ENCODE measurements around the gene UBTF. TPM values are rescaled to one million over a fixed set of nuclear protein-coding genes. Genes with fewer than 3 reads are reported as not detected.
A peak's percentile ranks its signal among the peaks of the same experiment; 100 is the strongest.
"Not testable (repeated sequence)": the region's sequence is repeated elsewhere in the genome, so short reads cannot be mapped to it uniquely, and the experiment has no call there.

UBTF gene
- total and polyA plus RNA-seq, 4 experiments from 2014 or later = 12.2 to 264 (median 157) TPM

DNA sequence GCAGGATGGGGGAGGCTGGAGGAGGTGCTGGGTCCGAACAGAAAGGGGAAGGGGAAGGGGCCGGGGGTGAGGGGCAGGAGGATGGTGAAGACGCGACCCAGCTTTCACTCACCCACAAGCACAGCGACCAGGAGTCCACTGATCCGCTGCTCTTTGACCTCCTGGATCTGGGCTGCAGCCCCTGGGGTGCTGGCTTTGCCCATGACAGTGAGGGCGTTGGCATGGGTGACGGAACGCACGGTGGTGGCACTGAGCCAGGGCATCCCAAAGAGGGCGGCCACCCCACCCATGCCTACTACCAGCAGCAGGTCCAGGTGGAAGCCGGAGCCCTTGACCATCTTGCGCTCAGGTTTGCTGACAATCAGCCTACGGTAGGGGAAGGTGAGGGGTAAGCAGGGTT lies 33.5 kb upstream of the UBTF start:
- intact Hi-C loops (cut with micrococcal nuclease) = no loop called here
- Mint-ChIP-seq H3K36me3 (no peaks in the 10 kb centered on the region), H3K27ac (no peak overlapping the region), H3K9me3 (no peaks in the 10 kb centered on the region), H3K4me1 (peaks cover 5 to 21% (median 6%) of the 10 kb centered on the region in 4 donors), H3K4me3 (no peak overlapping the region), H3K27me3 (peaks cover 0 to 2% of the 10 kb centered on the region in 2 donors)
- H3K4me1 ChIP-seq (ENCODE audit: insufficient read depth, low read length) = peaks cover 14% of the 10 kb centered on the region
- DNase-seq = no peak
- ChIA-PET CTCF (ENCODE audit: partially characterized antibody) (interaction anchor here (0.7 to 1.5 kb wide), 2 partner anchors 43 to 339 kb away, joined by 3 read pairs; no protein-coding TSS in a partner anchor), POLR2A (ENCODE audit: partially characterized antibody) (interaction anchor here (0.6 kb wide), 1 partner anchor 1141 kb away, joined by 3 read pairs; no protein-coding TSS in a partner anchor)
- H3K36me3 ChIP-seq (ENCODE audit: insufficient read depth, low read length) = no peaks in the 10 kb centered on the region
- H3K9me3 ChIP-seq (ENCODE audit: control insufficient read depth in 1 of 2, low read length in 2 of 2) = no peaks in the 10 kb centered on the region
- no peak overlapping the region for H3K4me3 ChIP-seq (ENCODE audit: low read length in 2 of 2)
- H3K27me3 ChIP-seq (ENCODE audit: insufficient read depth, low read length) = no peaks in the 10 kb centered on the region
- no peak overlapping the region for H3K27ac ChIP-seq (ENCODE audit: low read depth, low read length)

DNA sequence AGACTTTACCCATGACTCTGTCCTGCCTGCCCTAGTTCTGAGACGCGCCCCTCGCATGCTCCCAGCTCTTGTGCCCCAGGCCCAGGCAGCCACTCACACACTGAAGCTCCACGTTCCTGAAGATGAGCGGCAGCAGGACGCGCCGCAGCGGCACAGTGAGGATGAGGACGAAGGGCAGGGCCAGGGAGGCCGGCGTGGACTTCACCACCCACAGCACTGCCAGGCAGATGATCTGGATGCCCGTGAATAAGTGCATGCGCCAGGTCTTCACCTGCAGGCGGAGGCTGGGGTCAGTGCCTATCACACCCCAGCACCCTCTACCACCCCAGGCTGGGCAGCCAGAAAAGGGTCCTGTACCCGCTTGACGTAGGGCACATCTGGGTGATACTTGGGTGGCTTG lies 31.6 kb upstream of the UBTF start:
- H3K4me1 ChIP-seq (ENCODE audit: insufficient read depth, low read length) = peaks cover 33% of the 10 kb centered on the region
- ChIA-PET POLR2A (ENCODE audit: partially characterized antibody) (no interaction called here), CTCF (ENCODE audit: partially characterized antibody) (no interaction called here)
- H3K9me3 Mint-ChIP-seq = no peaks in the 10 kb centered on the region
- H3K27me3 Mint-ChIP-seq = peaks cover 0 to 2% of the 10 kb centered on the region in 2 donors
- no peaks in the 10 kb centered on the region for H3K27me3 ChIP-seq (ENCODE audit: insufficient read depth, low read length)
- H3K27ac ChIP-seq (ENCODE audit: low read depth, low read length) = no peak overlapping the region
- H3K36me3 ChIP-seq (ENCODE audit: insufficient read depth, low read length) = no peaks in the 10 kb centered on the region
- peak overlapping the region in 2 of 7 donors; percentile 10 to 75 for H3K27ac Mint-ChIP-seq
- peaks cover 8 to 40% (median 19%) of the 10 kb centered on the region in 4 donors for H3K4me1 Mint-ChIP-seq
- intact Hi-C loops (cut with micrococcal nuclease) = no loop called here
- H3K36me3 Mint-ChIP-seq = no peaks in the 10 kb centered on the region
- DNase-seq = no peak
- H3K4me3 Mint-ChIP-seq = no peak overlapping the region
- H3K9me3 ChIP-seq (ENCODE audit: control insufficient read depth in 1 of 2, low read length in 2 of 2) = no peaks in the 10 kb centered on the region
- H3K4me3 ChIP-seq (ENCODE audit: low read length in 2 of 2) = no peak overlapping the region

DNA sequence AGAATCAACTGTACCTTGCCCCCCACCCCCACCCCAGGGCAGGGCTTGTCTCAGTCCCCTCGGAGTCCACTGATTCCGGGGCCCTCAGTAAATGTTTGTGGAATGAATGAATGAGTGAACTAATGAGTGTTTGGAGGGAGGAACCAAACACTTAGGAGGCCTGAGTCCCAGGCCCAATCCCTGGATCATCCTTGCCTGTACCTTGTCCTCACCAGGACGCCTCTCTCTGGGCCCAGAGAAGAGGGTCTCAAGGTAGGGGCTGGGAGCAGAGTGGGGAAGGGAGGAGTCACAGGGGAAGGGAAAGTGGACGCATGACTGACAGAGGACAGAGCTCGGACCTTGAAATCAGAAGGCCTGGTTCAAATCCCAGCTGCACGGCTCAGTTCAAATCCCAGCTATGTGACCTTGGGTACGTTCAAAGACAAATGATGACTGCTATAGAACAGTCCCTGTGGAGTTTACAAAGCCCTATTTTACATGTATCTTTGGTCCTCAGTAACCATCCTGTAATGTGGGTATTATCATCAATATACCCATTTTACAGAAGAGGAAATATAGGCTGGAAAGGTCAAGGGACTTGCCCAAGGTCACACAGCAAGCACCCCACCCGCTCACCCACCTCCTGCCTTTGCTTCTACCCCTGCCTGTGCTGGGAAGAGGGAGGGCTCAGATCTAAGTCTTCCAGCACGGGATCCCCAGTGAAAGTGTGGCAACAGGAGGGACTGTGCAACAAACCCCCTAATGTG lies 30.2 kb upstream of the UBTF start:
- H3K4me3 Mint-ChIP-seq = no peak overlapping the region
- intact Hi-C loops (cut with micrococcal nuclease) = no loop called here
- H3K36me3 Mint-ChIP-seq = no peaks in the 10 kb centered on the region
- H3K9me3 ChIP-seq (ENCODE audit: control insufficient read depth in 1 of 2, low read length in 2 of 2) = no peaks in the 10 kb centered on the region
- DNase-seq = no peak
- H3K4me3 ChIP-seq (ENCODE audit: low read length in 2 of 2) = no peak overlapping the region
- no peak overlapping the region for H3K27ac Mint-ChIP-seq
- H3K4me1 Mint-ChIP-seq = peaks cover 14 to 49% (median 26%) of the 10 kb centered on the region in 4 donors
- H3K4me1 ChIP-seq (ENCODE audit: insufficient read depth, low read length) = peaks cover 41% of the 10 kb centered on the region
- H3K9me3 Mint-ChIP-seq = no peaks in the 10 kb centered on the region
- H3K36me3 ChIP-seq (ENCODE audit: insufficient read depth, low read length) = no peaks in the 10 kb centered on the region
- ChIA-PET CTCF (ENCODE audit: partially characterized antibody) (no interaction called here), POLR2A (ENCODE audit: partially characterized antibody) (no interaction called here)
- H3K27me3 Mint-ChIP-seq = no peaks in the 10 kb centered on the region
- H3K27ac ChIP-seq (ENCODE audit: low read depth, low read length) = no peak overlapping the region
- no peaks in the 10 kb centered on the region for H3K27me3 ChIP-seq (ENCODE audit: insufficient read depth, low read length)

DNA sequence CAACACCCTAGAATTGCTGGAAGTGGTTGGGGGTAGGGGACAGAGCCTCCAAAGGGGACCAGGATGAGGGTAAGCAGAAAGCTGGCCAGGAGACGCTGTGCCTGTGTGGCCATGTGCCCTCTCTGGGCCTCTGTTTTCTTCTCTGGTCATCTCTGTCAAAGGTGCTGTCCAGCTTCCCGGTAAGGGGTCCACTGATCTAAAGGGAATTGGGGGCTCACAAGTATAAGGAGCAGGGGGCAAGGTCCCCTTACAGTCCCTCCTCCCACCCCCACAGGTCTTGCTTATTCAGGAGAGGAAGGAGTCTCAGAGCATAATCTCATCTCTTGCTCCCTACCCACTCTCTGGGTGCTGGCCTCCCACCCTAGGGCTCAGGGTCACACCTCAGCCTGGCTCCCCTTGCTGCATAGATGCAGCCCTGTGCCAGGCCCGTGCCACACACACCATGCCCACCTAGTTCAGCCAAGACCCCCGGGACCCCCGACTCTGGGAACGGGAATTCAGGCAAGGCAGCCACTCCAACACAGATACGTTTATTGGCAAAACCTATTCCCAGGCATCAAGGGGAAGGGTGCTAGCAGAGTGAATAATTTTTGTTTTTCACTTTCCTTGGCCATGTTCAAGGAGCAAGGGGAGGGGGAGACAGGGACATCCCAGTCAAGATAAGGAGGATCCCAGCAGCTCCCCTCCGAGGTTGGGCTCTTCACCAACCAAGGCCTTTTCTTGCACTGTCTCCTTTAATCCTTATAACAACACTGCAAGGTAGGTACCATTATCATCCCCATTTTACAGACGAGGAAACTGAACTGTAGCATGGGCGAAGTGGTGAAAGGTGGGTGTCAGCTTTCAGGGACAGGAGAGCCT lies 28.6 kb upstream of the UBTF start:
- POLR2A ChIA-PET (ENCODE audit: partially characterized antibody) = interaction anchor here (1.1 kb wide), 1 partner anchor 79 kb away, joined by 3 read pairs; no protein-coding TSS in a partner anchor
- Mint-ChIP-seq H3K4me3 (peak overlapping the region in 2 of 8 donors; percentile 8 to 47), H3K36me3 (no peaks in the 10 kb centered on the region), H3K9me3 (no peaks in the 10 kb centered on the region), H3K27me3 (no peaks in the 10 kb centered on the region), H3K4me1 (peaks cover 14 to 49% (median 26%) of the 10 kb centered on the region in 4 donors), H3K27ac (peak overlapping the region in 2 of 7 donors; percentile 46 to 66)
- Histone ChIP-seq H3K4me1 (ENCODE audit: insufficient read depth, low read length) (peaks cover 41% of the 10 kb centered on the region), H3K9me3 (ENCODE audit: control insufficient read depth in 1 of 2, low read length in 2 of 2) (no peaks in the 10 kb centered on the region), H3K36me3 (ENCODE audit: insufficient read depth, low read length) (no peaks in the 10 kb centered on the region), H3K4me3 (ENCODE audit: low read length in 2 of 2) (no peak overlapping the region), H3K27me3 (ENCODE audit: insufficient read depth, low read length) (no peaks in the 10 kb centered on the region), H3K27ac (ENCODE audit: low read depth, low read length) (no peak overlapping the region)
- DNase-seq = no peak
- intact Hi-C loops (cut with micrococcal nuclease) = no loop called here
- CTCF ChIA-PET (ENCODE audit: partially characterized antibody) = no interaction called here

DNA sequence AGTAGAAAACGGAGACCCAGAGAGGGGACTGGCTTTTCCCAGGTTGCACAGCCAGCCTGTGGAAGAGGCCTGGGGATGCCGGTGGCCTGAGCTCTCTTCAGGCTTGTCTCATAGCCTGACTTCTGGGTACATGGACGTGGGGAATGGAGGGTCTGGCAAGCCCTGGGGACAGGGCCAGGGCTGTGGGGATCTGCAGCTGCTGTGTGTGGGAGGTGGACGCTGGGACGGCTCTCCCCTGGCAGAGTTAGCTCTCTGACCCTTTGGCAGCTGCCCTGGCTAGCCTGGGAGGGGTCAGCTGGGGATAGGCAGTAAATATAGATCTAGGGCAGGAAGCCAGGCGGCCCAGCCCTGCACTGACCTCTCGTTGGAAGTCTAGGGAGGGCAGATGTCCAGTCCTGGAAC lies 28.0 kb upstream of the UBTF start:
- Mint-ChIP-seq H3K4me3 (no peak overlapping the region), H3K9me3 (no peaks in the 10 kb centered on the region), H3K27ac (peak overlapping the region in 4 of 7 donors; percentile 62 to 78 (median 68)), H3K27me3 (no peaks in the 10 kb centered on the region), H3K36me3 (no peaks in the 10 kb centered on the region), H3K4me1 (peaks cover 14 to 49% (median 27%) of the 10 kb centered on the region in 4 donors)
- CTCF ChIA-PET (ENCODE audit: partially characterized antibody) = interaction anchor here (0.6 kb wide), 1 partner anchor 26 kb away, joined by 3 read pairs; no protein-coding TSS in a partner anchor
- Histone ChIP-seq H3K4me3 (ENCODE audit: low read length in 2 of 2) (no peak overlapping the region), H3K27ac (ENCODE audit: low read depth, low read length) (no peak overlapping the region), H3K36me3 (ENCODE audit: insufficient read depth, low read length) (no peaks in the 10 kb centered on the region), H3K27me3 (ENCODE audit: insufficient read depth, low read length) (no peaks in the 10 kb centered on the region), H3K4me1 (ENCODE audit: insufficient read depth, low read length) (peaks cover 41% of the 10 kb centered on the region), H3K9me3 (ENCODE audit: control insufficient read depth in 1 of 2, low read length in 2 of 2) (no peaks in the 10 kb centered on the region)
- POLR2A ChIA-PET (ENCODE audit: partially characterized antibody) = interaction anchor here (0.8 to 2.3 kb wide), 3 partner anchors 25 to 79 kb away, joined by 3 to 19 read pairs (median 5); no protein-coding TSS in a partner anchor
- intact Hi-C loops (cut with micrococcal nuclease) = no loop called here
- no peak for DNase-seq

DNA sequence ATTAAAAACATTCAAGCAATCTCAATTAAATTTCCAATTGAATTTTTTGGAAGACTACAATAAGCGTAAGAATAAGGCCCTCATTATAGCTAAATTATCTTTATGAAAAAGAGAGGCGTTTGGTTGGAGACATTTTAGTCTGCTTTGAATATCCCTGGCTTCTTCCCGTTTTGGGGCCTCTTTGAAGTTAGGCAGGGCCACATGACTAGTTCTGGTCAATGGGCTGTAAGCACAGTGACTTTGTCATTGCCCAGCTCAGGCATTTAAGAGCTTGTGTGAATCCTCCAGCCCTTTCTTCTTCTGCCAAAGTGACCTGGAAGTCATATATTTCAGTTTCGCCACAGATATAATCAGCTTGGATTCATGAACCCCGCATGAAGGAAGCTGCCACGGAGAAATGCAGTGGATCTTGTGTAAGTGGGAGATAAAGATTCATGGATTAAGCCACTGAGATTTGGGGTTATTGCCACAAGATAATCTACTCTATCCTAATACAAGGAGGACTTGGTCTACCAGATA lies 21.7 kb upstream of the UBTF start:
- H3K27ac ChIP-seq (ENCODE audit: low read depth, low read length) = no peak overlapping the region
- Mint-ChIP-seq H3K4me3 (no peak overlapping the region), H3K27ac (peak overlapping the region in 1 of 7 donors; percentile 15), H3K27me3 (no peaks in the 10 kb centered on the region), H3K9me3 (no peaks in the 10 kb centered on the region), H3K4me1 (peaks cover 7 to 10% (median 9%) of the 10 kb centered on the region in 4 donors), H3K36me3 (no peaks in the 10 kb centered on the region)
- ChIA-PET CTCF (ENCODE audit: partially characterized antibody) (interaction anchor here (0.5 to 0.6 kb wide), 2 partner anchors 89 to 93 kb away, joined by 3 read pairs; no protein-coding TSS in a partner anchor), POLR2A (ENCODE audit: partially characterized antibody) (interaction anchor here (1.0 kb wide), 1 partner anchor 21 kb away, joined by 3 read pairs; the partner anchor contains the start of gene UBTF)
- no peak for DNase-seq
- H3K36me3 ChIP-seq (ENCODE audit: insufficient read depth, low read length) = no peaks in the 10 kb centered on the region
- H3K27me3 ChIP-seq (ENCODE audit: insufficient read depth, low read length) = no peaks in the 10 kb centered on the region
- intact Hi-C loops (cut with micrococcal nuclease) = no loop called here
- no peaks in the 10 kb centered on the region for H3K9me3 ChIP-seq (ENCODE audit: control insufficient read depth in 1 of 2, low read length in 2 of 2)
- peaks cover 9% of the 10 kb centered on the region for H3K4me1 ChIP-seq (ENCODE audit: insufficient read depth, low read length)
- H3K4me3 ChIP-seq (ENCODE audit: low read length in 2 of 2) = no peak overlapping the region

DNA sequence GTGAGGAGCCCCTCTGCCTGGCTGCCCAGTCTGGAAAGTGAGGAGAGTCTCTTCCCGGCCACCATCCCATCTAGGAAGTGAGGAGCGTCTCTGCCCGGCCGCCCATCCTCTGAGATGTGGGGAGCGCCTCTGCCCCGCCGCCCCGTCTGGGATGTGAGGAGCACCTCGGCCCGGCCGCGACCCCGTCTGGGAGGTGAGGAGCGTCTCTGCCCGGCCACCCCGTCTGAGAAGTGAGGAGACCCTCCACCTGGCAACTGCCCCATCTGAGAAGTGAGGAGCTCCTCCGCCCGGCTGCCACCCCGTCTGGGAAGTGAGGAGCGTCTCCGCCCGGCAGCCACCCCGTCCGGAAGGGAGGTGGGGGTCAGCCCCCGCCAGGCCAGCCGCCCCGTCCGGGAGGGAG lies 18.4 kb upstream of the UBTF start:
- DNase-seq; H3K4me3 Mint-ChIP-seq; intact Hi-C loops (cut with micrococcal nuclease); H3K27ac ChIP-seq (ENCODE audit: low read depth, low read length); H3K27ac Mint-ChIP-seq; H3K36me3 Mint-ChIP-seq; H3K4me1 Mint-ChIP-seq; H3K27me3 ChIP-seq (ENCODE audit: insufficient read depth, low read length); H3K27me3 Mint-ChIP-seq; CTCF ChIA-PET (ENCODE audit: partially characterized antibody); H3K9me3 ChIP-seq (ENCODE audit: control insufficient read depth in 1 of 2, low read length in 2 of 2); H3K9me3 Mint-ChIP-seq; H3K4me1 ChIP-seq (ENCODE audit: insufficient read depth, low read length); H3K4me3 ChIP-seq (ENCODE audit: low read length in 2 of 2); H3K36me3 ChIP-seq (ENCODE audit: insufficient read depth, low read length); POLR2A ChIA-PET (ENCODE audit: partially characterized antibody): not testable (repeated sequence)
